HG03103 (cell line): ENCODE results near the gene TCF7L2.

Experiments used
- ATAC-seq: cut with Tn5 transposase; IDR thresholded peaks from one replicate; pipeline ENCODE4 v1.9.1; 2021; ENCODE audit warnings: low read depth; ENCODE audit not compliant: unreplicated experiment

The TCF7L2 gene

DNA sequence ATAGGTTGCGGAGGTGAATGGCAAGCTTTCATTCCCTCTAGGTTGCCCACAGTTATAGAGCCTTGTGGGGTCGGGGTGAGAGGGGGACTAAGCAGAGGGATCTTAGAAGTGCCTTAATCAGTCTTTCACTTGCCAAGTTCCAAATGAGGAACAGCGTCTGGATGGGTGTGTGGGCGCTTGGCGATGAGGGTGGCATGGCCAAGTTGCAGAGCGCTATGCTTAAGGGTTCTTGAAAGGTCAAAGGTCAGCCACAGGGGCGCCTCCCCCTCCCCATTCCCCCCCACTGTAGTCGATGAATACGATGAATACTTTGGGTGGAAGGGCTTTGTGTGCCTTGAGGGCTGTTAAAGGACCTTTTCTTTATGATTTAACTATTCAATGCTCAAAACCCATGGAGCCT, 185.0 kb downstream of the TCF7L2 start:
- no peak for ATAC-seq

DNA sequence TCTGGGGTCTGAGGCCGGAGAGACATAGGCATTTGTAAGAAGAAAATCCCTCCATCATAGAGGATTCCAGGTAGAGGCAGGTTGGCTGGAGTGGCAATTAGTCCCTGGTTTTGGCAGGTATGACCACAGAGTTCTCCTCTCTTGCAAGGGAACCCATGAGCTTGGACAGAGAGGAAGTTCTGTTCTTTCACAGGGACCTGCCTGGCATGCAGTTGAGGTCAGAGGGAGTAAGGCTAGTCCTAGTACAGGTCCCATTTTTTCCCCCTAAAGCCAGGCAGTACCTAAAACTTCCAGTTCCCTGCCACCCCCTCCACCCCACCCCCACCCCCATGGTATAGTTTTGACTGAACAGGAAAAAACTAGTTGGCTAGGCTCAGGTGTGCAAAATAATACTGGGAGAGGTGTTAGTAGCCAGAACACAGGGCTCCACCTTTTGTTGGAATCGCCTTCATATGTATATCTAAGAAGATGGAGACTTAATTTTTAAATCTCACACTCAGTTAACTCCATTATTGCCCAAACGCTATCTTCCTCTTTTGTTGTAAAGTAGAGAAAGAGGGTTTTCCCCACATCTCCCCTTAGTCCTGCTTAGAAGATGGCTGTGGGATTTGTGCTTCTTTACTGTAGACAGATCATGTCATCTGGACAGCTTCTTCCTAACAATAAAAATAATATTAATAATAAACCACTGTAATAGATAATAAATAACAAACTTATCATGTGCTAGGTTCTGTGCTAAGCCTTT, 188.1 kb downstream of the TCF7L2 start:
- no peak for ATAC-seq

DNA sequence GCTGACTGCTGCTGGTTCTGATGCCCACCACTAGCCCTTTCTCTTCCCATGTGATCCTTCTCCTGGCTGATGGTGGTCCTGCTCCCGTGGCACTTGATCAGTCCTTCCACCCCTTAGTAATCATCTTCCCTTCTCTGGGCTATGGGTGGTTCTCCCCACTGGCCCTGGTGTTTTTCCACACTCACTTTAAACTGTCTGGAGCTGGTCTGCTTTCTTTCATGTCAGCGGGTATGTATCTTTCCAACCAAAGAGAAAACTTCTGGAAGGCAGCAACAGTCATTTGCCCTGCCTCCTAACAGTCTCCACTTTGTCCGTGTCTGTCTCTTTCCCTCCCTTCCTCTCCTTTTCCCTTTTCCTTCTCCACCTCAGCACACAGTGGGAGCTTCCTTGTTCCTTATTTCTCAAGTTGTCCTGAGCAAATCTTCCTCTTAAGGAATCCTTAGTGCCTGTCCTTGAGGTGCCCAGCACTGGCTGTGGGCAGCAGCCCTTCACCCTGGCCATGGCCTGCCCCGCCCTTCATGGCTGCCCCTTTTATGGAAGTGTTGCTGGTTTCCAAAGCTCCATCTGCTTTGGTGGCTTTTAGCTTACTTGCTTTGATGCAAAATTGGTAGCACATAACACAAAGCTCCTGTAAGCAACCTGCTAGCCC, 189.0 kb downstream of the TCF7L2 start:
- no peak for ATAC-seq

DNA sequence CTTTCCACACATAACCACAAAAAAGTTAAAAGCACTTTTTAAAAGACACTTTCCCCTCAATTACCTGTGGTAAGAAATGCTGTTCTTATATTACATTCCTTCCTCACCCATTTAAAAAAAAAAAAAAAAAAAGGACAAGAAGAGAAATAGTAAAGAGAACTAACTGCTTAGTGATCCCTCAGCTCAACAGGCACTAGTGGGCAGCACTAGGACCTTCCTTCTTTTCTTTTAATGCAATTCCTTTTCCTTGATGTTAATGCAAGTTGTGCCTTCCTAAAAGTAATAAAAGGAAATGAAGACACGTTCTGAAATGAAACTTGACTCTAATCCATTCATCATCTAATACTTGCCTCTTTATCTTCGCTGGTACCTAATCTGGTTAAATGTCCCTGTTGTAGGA, 189.7 kb downstream of the TCF7L2 start:
- ATAC-seq = no peak

DNA sequence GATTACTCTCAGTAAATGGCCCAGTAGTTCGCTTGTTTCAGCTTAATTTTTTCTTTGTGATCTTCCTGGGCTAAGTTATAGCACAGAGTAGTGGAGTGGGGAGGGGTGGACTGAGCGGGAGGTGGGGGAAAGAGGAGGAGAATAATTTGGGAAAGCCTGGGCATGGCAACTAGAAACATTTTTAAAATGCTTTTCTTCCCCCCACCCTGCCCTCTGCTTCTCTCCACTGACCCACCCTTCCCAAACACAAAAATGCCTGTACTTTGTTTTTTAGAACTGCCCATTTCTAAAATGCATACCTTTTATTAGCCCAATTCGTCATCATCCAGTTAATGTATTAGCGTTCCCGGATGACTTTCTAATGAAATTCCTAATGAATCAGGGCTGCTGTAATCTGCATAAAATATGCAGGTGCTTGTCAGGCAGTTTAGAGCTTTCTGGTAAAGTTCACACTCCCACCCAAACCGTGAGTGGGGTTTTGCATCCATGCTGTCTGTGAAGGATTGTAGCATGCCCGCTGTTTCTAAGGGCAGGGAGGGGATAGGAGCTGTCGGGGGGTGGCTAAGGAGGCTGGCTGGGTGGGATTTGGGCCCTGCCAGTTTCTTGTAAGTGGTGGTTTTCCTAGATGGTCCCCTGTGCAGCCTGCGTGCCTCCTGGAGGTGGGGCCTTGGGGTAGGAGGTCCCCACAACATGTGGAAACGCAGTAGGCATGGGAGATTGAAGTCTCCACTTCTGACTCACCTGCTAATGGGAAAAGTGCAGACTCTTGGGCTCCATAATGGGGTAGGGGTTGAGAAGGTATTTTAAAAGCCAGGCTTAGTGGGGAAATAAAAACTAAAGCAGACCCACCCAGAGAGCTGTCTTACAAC, 190.3 kb downstream of the TCF7L2 start:
- ATAC-seq = no peak

DNA sequence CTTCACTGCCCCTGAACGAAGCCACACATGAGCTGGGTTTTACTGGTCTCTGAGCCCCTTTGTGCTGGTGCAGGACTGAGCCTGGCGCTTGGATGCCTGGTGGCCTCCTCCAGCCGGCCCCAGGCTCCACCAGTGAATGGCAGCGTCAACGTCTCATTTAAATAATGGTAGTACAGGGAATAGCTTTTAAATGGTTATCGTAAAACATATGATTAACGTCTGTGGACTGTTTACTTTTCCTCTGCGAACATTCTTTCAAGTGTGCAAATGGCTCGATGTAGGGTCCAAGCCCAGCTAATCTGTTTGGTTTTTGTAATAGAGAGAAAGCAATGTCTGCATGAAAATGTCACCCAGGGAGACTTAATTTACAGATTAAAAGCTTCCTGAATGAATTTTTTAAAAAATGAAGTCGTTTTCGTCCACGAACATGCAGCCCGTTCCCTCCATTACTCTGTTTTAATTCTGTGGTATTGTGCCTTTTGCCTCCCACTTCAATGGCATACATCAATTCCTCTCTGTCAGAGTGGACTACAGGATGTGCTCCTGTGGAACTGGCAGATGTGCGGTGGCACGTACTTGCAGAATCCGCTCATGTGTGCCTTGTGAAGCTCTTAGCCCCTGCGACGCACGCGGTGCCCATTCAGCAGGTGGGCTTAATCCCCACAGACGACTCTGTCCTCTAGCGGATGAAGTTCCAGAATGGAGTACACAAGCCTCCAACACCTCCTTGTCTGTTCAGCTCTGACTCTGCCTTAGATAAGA, 192.7 kb downstream of the TCF7L2 start:
- no peak for ATAC-seq

- no peak for ATAC-seq
These were observed 194.5 kb downstream of the TCF7L2 start for GRCh38 chr10:113144576-113144975.

GRCh38 chr10:113148071-113148825, 198.2 kb downstream of the TCF7L2 start:
- no peak for ATAC-seq

DNA sequence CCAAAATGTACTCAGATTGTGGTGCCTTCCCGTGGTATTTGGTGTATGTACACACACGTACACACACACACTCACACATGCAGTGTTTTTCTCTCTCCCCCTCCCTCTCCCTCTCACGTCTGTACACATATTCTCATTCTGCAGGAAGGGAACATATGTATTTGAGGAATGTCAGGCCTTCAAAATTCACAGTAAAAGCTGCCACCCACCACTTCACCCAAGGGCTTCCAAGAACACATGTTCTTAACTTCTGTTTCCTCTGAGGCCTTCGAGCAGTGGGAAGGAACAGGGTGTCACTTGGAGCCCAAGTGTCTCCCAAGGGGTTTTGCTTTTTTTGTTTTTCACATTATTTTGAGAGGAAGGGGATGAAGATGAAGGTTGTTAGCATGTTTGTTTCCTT, 198.9 kb downstream of the TCF7L2 start:
- ATAC-seq = no peak

GRCh38 chr10:113149626-113150025, 199.6 kb downstream of the TCF7L2 start:
- no peak for ATAC-seq

DNA sequence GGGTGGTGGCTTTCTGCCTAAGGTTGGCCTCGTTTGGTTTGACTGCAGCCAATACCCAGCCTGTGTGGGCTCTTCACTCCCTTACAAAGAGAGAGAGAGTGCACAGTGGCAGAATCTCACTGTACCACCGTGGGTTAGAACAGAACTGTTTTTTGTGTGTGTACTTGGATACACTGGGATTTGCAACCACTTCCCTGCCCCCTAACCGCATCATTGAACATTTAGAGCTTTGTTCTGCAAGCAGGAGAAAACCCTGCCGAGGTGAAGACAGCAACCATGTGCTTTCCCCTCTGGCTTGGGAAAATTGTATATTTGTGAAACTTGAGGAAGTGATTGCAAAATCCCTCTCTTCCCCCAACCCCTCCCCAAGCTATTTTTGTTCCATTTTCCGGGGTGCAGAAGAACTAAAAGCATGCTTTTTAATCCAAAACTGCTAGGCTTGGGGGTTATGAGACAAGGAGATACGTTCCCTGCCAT, 201.2 kb downstream of the TCF7L2 start:
- ATAC-seq = no peak

DNA sequence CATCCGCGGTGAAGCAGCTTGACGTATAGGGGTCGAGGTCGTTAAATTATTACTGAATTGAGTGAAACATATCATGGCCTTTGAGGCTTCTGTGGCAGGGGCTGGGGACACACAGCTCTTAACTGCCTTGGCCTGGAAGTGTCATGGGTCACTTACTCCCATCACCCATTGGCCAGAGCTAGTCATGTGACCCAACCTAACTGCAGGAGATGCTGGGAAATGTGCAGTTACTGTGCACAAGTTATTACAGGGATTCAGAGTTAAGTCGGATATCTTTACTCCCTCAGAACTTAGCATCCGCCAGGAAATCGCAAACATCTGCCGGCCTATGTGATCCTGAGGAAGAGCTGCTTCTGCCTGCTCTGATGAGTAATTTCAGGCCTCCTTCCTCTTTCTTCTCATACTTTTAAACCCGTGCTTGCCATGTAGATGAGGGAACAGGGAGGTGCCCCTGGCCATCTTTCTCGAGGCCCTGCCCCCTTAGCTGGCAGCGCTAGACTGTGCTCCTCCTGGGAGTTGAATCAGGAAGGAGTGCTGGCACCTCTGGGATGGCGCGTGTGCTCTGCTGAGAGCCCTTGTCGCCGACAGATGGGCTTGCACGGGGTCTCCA, 203.6 kb downstream of the TCF7L2 start:
- no peak for ATAC-seq

DNA sequence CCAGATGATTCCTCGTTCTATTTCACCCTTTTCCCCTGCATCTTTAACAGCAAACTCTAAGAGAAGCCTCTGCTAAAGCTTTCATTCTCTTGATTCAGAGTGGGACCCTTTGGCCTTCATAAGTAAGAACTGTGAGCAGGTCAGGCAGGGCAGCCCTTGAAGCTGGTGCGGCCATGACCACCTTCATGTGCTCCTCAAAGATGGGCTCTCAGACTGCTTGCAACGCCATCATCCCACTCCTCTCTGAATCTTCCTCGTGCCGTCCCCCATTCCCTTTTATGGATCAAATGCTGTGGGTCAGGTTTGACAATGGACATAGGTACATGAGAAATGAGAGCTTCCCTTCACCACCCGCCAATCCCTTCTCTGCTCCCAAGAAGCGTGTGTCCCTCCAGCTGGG, 207.4 kb downstream of the TCF7L2 start:
- ATAC-seq = no peak

- ATAC-seq = no peak
These were observed 208.1 kb downstream of the TCF7L2 start for GRCh38 chr10:113158183-113158582.

DNA sequence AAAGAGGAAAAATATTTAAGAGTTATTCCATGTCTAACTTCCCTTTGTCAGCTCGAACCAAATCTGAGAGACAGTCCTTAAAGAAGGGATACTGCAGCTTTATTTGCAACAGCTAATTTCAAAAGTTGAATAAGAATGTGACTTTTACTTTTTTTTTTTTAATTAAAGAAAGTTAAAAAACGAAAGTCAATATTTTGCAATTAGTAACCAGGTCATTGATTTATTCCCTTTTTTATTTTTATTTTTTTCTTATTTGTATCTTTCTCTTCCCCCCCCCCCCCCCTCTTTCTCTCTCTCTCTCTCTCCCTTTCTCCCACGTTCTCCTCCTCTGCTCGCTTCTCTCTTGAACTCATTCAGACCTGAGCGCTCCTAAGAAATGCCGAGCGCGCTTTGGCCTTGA, 209.5 kb downstream of the TCF7L2 start:
- ATAC-seq = no peak

GRCh38 chr10:113160641-113161040, 210.6 kb downstream of the TCF7L2 start:
- ATAC-seq = no peak

- no peak for ATAC-seq
These were observed 211.0 kb downstream of the TCF7L2 start for GRCh38 chr10:113161066-113161465.

GRCh38 chr10:113162960-113163359, 212.9 kb downstream of the TCF7L2 start:
- no peak for ATAC-seq

DNA sequence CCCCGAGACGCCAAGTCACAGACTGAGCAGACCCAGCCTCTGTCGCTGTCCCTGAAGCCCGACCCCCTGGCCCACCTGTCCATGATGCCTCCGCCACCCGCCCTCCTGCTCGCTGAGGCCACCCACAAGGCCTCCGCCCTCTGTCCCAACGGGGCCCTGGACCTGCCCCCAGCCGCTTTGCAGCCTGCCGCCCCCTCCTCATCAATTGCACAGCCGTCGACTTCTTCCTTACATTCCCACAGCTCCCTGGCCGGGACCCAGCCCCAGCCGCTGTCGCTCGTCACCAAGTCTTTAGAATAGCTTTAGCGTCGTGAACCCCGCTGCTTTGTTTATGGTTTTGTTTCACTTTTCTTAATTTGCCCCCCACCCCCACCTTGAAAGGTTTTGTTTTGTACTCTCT, 215.6 kb downstream of the TCF7L2 start:
- ATAC-seq = no peak
